Stimulated activated CD8-positive, alpha-beta memory T cell treated with anti-CD3 and anti-CD28 coated beads, Interleukin-7, amount 100 ng/mL, for 4 hours (primary cell): ENCODE results near the gene CACNA1D.

Source experiments
- DNase-seq, 2 donors: peaks; one replicate each; pipeline ENCODE4 v3.0.0-alpha.2; 2020; ENCODE audit warnings: low read depth in 2 of 2

CACNA1D gene

DNA sequence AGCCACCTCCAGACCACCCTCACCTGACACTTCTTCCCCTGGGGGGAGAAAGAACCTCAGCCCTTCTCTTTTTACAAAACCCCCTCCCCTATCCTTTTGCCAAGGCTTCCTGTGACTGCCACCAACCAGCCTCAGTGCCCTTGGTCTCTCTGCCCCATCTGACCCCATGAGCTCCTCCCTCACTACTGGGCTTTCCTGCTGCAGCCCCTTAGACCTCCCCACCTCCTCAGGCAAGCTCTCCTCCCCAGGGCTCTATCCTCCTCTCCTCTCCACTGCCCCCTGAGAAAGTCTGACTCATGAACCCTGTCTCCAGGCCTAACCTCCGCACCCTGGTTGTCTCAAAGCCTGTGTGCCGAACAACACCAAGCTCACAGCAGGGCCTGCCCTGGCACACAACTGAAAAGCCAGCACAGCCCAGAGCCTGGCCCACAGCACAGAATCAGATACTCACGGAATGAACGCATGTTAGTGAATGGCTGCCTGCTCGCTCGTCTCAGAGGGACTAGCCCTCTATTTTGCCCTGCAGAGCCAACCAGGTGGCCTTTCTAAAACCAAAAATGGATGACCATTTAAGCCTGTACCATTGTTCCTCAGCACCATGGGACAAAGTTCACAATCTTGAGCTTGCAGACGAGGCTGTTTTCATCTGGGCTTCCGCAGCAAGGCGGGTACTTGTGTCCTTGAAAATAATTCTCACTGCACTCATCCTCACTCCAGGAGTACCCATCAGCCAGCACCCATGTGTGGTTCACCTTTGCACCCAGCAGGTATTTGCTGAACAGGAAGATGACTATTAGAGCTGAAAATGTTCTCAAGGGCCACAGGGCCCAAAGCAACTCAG is 350.1 kb downstream of the CACNA1D start:
- DNase-seq = no peak

DNA sequence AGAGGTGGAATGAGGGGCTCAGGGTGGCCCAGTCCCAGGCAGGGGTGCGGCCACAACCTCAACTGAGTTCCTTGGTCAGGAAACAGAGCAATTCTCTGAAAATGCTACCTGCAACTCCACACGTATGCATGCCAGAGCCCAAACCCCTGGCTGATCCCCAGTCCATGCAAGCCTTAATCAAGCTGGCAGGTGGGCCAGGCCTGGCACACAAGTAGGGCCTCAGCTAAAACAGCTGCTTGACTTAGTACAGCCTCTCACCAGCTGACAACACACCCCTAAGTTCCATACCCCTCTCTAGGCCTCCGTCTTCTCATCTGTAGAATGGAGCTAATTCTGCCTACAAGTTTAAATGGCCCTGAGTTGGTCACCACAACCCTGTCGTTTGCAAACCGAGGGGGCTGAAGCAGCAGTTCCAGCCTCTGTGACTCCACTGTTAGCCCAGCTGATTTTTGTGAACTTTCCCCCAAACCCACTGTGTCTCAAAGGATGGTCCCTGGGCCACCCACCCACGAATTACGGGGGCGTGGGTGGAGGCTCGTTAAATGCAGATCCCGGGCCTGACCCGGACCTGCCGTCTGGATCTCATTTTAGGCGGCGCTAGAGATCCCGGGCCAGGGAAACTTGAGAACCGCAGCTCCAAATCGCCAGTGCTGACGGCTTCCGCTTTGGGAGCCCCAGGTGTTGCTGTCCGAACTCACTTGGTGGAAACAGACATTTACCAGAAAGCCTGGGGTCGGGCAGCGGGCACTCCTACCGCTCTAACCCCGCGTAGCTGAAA is 350.9 kb downstream of the CACNA1D start:
- no peak for DNase-seq

DNA sequence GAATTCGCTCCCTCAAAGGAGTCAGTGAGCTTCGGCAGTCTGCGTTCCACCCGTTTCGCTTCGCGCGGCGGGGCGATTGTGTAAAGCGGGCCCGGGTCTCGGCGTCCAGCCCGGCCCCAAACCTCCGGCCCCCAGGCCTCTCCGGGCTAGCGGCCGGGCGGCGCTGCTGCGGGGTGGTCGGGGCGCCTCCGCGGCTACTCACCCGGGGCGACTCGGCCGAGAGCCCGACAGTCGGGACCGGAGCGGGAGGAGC is 351.4 kb downstream of the CACNA1D start:
- no peak for DNase-seq

DNA sequence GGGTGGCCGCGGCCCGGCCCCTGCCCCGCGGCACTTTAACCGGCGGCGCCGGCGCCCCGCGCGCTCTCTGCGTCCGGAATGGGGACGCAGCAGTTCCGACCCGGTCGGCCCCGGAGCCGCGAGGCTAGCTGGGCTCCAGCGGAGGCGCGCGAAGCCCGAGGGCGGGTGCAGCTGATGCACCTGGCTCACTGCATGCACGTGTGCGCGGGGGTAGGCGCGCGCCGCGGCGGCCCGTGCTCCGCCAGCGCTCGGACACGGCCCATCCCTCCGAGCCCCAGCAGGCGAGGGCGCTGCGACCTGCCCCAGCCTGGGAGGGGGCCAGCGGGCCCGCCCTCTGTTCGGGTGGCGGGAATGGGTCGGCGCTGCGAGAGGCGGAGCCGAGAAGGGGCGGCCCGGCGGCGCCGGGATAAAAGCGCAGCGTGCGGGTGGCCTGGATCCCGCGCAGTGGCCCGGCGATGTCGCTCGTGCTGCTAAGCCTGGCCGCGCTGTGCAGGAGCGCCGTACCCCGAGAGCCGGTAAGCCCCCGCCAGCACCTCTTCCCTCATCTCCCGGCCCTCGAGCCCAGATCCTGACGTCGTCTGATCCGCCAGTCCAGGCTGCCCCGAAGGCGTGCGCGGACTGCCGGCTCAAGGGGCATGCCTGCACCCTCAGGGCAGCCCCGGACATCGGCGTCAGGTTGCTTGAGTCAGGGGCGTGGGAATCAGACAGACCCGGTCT is 351.9 kb downstream of the CACNA1D start, which contains the start of the genes CHDH and IL17RB:
TSS of gene CHDH (minus strand) at position 286 of the 717 bp plus-strand sequence. CDS start 22,411 bp downstream, outside the sequence.
TSS of gene IL17RB (plus strand) at position 435 of the 717 bp plus-strand sequence. CDS start at position 456, 21 bp downstream.
- DNase-seq = no peak

DNA sequence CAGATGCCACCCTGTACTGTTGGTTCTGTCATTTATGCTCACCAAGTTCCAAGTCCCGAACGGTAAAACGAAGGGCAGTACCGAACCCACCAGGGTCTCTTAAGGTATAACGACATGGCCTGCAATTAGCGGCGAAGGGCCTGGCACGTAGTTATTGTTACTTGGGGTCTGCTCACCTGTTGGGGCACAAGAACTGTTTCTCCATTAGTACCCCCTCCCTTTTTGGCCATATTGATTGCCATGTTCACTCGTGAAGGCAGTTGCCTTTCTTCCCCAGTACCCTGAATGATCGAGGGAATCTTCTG is 352.4 kb downstream of the CACNA1D start:
- no peak for DNase-seq

DNA sequence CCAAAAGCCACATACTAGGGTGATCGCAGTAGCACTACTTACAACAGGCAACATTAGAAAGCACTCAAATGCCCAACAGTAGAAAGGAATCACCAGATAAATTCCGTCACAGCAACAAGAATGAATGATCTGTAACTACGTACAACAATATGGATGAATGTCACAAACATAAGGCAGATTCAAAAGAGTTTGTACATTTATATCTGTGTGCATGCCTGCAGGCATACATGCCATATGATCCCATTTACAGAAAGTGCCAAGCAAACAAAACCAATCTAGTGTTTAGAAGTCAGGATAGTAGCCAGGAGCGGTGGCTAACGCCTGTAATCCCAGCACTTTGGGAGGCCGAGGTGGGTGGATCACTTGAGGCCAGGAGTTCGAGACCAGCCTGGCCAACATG is 355.5 kb downstream of the CACNA1D start:
- DNase-seq = no peak

DNA sequence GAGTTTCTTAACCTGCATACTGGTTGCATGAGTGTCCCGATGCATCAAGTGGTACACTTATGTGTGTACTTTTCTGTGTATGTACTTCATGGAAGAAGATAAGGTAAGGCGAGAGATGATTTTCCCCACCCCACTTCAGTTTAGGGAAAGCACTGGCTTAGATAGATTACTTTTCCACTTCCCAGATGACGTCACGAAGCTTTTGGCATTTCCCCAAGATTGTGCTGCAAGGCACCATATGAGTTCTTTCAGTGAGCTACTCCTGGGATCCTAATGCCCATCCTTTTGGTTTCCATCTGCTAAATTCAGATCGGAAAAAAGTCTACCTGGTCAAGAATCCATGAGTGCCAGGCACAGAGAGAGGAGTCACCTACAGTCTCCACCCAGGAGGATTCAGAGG is 356.5 kb downstream of the CACNA1D start:
- DNase-seq = no peak

DNA sequence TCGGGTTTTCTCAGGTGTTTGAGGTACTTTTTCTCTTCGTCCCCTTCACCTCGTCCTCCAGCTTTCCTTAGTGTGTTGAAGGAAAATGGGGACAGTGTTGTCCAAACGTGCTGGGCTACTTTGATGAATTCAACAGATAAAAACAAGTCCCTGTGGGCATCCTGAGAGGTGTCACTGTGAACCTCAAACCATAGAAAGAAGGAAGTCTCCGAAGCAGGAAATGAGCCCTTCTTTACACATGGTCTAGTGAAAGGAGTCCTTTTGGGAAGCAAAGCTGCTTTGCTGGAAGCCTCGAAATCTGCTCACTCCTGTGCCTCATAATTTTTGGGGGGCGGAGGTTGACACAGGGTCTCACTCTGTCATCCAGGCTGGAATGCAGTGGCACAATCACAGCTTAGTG is 362.6 kb downstream of the CACNA1D start:
- DNase-seq = no peak

DNA sequence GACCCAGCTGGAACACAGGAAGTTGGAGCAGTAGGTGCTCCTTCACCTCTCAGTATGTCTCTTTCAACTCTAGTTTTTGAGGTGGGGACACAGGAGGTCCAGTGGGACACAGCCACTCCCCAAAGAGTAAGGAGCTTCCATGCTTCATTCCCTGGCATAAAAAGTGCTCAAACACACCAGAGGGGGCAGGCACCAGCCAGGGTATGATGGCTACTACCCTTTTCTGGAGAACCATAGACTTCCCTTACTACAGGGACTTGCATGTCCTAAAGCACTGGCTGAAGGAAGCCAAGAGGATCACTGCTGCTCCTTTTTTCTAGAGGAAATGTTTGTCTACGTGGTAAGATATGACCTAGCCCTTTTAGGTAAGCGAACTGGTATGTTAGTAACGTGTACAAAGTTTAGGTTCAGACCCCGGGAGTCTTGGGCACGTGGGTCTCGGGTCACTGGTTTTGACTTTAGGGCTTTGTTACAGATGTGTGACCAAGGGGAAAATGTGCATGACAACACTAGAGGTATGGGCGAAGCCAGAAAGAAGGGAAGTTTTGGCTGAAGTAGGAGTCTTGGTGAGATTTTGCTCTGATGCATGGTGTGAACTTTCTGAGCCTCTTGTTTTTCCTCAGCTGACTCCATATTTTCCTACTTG is 363.8 kb downstream of the CACNA1D start:
- DNase-seq = no peak

DNA sequence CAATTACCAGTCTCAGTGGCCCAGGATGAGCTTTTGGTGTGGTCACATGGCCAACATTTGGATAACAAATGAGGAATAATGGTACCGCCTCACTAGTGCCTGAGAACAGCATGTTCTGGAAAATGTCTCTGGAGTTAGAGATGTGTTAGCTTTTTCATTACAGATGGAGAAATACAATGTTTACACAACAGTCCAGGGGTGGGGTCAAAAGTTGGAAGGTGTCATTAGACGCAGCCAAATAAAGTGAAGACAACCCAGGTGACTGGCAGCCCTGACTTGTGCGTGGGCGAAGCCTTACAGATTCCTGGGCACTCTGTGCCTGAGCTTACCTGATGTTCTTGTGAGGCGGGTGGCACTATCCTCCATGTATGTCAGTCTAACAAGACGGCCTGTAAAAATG is 364.8 kb downstream of the CACNA1D start:
- DNase-seq = no peak

DNA sequence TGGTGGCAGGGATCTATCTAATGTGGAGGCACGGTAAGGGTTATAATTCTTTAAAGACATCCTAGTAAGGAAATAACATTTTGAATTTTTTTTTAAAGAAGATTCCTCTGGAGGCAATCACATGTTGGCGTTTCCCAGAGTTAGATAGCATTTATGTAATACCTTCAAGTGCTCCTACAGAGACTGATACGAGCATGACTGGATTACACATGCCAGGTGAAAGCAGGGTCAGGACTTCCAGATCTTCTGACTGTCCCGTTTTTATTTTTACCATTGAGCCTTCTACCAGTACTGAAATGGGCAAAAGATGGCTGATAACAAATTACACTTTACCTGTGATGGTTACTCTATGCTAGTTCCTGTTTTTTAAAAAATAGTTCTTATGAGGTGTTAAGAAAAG is 365.8 kb downstream of the CACNA1D start:
- DNase-seq = no peak

DNA sequence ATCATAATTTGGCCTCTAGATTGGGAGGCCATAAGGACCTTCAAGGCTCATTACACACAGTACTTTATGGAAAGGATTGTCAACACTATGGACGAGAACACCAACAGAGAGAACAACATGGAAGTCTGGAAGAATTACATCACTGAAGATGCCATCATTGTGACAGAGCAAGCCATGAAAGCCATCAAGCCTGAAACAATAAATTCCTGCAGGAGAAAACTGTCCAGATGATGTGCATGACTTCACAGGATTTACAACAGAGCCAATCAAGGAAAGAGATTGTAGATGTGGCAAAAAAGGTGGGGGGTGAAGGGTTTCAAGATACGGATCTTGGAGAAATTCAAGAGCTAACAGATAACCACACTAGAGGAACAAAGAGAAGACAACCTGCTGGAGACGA is 367.8 kb downstream of the CACNA1D start:
- no peak for DNase-seq

DNA sequence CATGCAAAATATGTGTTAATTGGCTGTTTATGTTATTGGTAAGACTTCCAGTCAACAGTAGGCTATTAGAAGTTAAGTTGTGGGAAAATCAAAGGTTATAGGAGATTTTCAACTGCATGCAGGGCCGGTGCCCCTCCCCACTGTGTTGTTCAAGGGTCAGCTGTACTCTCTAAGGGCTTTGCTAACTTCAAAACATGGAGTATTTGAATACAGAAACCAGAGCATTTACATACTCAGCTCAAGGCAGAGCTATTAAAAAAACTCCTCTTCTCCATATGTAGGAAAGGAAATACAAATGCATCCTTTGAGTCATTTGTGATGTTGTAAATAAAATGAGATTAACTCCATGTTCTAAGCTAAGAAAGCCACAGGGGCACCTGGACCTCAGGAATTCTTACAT is 368.7 kb downstream of the CACNA1D start:
- DNase-seq = no peak
